Endometrium (tissue), 2 donors: Measurements from ENCODE around the gene CCDC85B.
"Not testable (repeated sequence)": the region's sequence is repeated elsewhere in the genome, so short reads cannot be mapped to it uniquely, and the experiment has no call there.

Experiments
- FAIRE-seq: peaks from 2 replicates; lab custom pipeline; 2012; peaks lifted over from hg19 to GRCh38; lab: Jason Lieb, UNC
- donor health status: control.
- donor health status: control.

Gene CCDC85B

GRCh38 chr11:65890324-65891218 lies at the start of gene CCDC85B:
Gene CCDC85B (plus strand): TSS chr11:65890673. CDS start chr11:65890784, 111 bp downstream.
- no peak for FAIRE-seq

GRCh38 chr11:65842144-65842543 lies 48.3 kb upstream of the CCDC85B start:
- no peak for FAIRE-seq

GRCh38 chr11:65843811-65844210 lies 46.7 kb upstream of the CCDC85B start:
- FAIRE-seq = no peak

GRCh38 chr11:65844231-65844872 lies 46.1 kb upstream of the CCDC85B start:
- FAIRE-seq = no peak

GRCh38 chr11:65847746-65848145 lies 42.7 kb upstream of the CCDC85B start:
- FAIRE-seq = no peak

GRCh38 chr11:65848693-65849092 lies 41.8 kb upstream of the CCDC85B start:
- FAIRE-seq = not testable (repeated sequence)

GRCh38 chr11:65849366-65849765 lies 41.1 kb upstream of the CCDC85B start:
- no peak for FAIRE-seq

- FAIRE-seq = no peak
Observed at GRCh38 chr11:65849771-65850216, 40.7 kb upstream of the CCDC85B start.

GRCh38 chr11:65850217-65851082 lies 40.0 kb upstream of the CCDC85B start:
- no peak for FAIRE-seq

GRCh38 chr11:65851083-65851579 lies 39.3 kb upstream of the CCDC85B start:
- FAIRE-seq = no peak

- no peak for FAIRE-seq
Observed at GRCh38 chr11:65851811-65852507, 38.5 kb upstream of the CCDC85B start.

- no peak for FAIRE-seq
Observed at GRCh38 chr11:65852508-65853245, 37.8 kb upstream of the CCDC85B start.

GRCh38 chr11:65853246-65853979 lies 37.1 kb upstream of the CCDC85B start:
- FAIRE-seq = no peak

- no peak for FAIRE-seq
Observed at GRCh38 chr11:65854161-65854592, 36.3 kb upstream of the CCDC85B start.

- FAIRE-seq = no peak
Observed at GRCh38 chr11:65854852-65855837, 35.3 kb upstream of the CCDC85B start.

- FAIRE-seq = no peak
Observed at GRCh38 chr11:65855927-65856363, 34.5 kb upstream of the CCDC85B start.

- FAIRE-seq = no peak
Observed at GRCh38 chr11:65856689-65857499, 33.6 kb upstream of the CCDC85B start.

- FAIRE-seq = no peak
Observed at GRCh38 chr11:65857500-65857852, 33.0 kb upstream of the CCDC85B start.
